ENCODE measurements around the gene PSME3. TPM values are rescaled to one million over a fixed set of nuclear protein-coding genes. Genes with fewer than 3 reads are reported as not detected.

Gene PSME3
- total RNA-seq, 1 experiment from 2014 or later = 192 TPM

DNA sequence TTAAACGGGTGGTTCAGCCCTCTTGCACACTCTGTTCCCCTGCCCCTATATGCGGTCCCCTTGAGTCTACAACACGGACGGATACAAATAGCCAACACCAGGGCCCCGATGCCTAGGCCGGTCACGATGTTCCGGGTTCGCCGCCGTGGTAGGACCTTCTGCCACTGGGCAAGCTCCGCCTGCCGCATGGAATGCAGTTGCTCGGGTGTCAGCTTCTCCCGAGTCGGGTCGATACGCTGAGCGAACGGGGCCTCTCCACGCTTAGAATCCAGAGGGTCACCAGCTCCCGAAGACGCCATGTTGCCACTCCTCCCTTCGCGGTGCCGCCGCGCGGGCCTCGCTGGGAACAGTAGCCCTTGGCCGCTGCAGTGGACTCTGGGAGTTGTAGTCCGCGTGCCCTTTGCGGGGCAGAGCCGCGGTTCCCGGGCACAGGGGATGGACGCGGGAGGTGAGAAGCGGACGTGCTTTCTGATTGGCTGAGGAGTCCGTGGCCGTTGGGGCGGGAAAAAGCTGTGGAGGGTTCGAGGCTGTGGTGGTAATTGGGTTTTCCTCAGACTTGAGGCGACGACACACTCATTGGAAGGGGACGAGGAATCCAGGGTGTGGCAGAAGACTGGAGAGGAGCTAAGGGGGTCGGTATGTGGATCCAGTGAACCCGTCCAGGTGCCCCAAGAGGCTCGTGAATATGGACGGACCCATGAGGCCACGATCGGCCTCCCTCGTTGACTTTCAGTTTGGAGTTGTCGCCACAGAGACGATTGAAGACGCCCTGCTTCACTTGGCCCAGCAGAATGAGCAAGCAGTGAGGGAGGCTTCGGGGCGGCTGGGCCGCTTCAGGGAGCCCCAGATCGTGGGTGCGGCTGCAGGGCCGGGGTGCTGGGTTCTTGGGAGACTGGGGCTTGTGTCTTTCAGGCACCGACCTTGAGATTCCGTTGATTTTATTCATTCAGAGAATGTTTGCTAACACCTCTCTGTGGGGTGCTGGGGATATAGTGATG, 34.5 kb upstream of the PSME3 start, which contains the start of the genes CNTD1 and COA3 (continued):
- TF ChIP-seq E2F4 (CRISPR knock-in tag; IDR thresholded peaks at IDR 0.05; ENCODE audit: borderline replicate concordance, low read depth) = peak; percentile 82; the same call in 1 of the 2 replicates
- no peak for TF ChIP-seq ATF3 (CRISPR knock-in tag; conservative IDR thresholded peaks at IDR 0.05)
- no peak for TF ChIP-seq ZNF121 (CRISPR knock-in tag; IDR thresholded peaks at IDR 0.05)
- TF ChIP-seq ZBTB21 (CRISPR knock-in tag; IDR thresholded peaks at IDR 0.05; ENCODE audit: borderline replicate concordance) = no peak
- TF ChIP-seq GABPB1 (CRISPR knock-in tag; IDR thresholded peaks at IDR 0.05) = peak; percentile 80
- TF ChIP-seq E2F1 (CRISPR knock-in tag; IDR thresholded peaks at IDR 0.05) = peak; percentile 94; the same call in 1 of the 2 replicates
- TF ChIP-seq, protein P1, sequence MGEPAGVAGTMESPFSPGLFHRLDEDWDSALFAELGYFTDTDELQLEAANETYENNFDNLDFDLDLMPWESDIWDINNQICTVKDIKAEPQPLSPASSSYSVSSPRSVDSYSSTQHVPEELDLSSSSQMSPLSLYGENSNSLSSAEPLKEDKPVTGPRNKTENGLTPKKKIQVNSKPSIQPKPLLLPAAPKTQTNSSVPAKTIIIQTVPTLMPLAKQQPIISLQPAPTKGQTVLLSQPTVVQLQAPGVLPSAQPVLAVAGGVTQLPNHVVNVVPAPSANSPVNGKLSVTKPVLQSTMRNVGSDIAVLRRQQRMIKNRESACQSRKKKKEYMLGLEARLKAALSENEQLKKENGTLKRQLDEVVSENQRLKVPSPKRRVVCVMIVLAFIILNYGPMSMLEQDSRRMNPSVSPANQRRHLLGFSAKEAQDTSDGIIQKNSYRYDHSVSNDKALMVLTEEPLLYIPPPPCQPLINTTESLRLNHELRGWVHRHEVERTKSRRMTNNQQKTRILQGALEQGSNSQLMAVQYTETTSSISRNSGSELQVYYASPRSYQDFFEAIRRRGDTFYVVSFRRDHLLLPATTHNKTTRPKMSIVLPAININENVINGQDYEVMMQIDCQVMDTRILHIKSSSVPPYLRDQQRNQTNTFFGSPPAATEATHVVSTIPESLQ (CRISPR knock-in tag; IDR thresholded peaks at IDR 0.05) = no peak
- peak; percentile 93 for TF ChIP-seq FOXK1 (CRISPR knock-in tag; IDR thresholded peaks at IDR 0.05)
- TF ChIP-seq NR3C1 (CRISPR knock-in tag; conservative IDR thresholded peaks at IDR 0.05; ENCODE audit: low read depth) = no peak
- TF ChIP-seq, protein P2, sequence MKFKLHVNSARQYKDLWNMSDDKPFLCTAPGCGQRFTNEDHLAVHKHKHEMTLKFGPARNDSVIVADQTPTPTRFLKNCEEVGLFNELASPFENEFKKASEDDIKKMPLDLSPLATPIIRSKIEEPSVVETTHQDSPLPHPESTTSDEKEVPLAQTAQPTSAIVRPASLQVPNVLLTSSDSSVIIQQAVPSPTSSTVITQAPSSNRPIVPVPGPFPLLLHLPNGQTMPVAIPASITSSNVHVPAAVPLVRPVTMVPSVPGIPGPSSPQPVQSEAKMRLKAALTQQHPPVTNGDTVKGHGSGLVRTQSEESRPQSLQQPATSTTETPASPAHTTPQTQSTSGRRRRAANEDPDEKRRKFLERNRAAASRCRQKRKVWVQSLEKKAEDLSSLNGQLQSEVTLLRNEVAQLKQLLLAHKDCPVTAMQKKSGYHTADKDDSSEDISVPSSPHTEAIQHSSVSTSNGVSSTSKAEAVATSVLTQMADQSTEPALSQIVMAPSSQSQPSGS (CRISPR knock-in tag; IDR thresholded peaks at IDR 0.05; ENCODE audit: borderline replicate concordance, low read depth) = no peak
- peak; percentile 68; the same call in 1 of the 2 replicates for TF ChIP-seq NR2C2 (CRISPR knock-in tag; IDR thresholded peaks at IDR 0.05)
- TF ChIP-seq MYBL2 (CRISPR knock-in tag; IDR thresholded peaks at IDR 0.05) = peak; percentile 98
- no peak for TF ChIP-seq ZNF532 (CRISPR knock-in tag; IDR thresholded peaks at IDR 0.05; ENCODE audit: borderline replicate concordance)
- TF ChIP-seq GTF2I (CRISPR knock-in tag; conservative IDR thresholded peaks at IDR 0.05) = no peak
- TF ChIP-seq, protein P3, sequence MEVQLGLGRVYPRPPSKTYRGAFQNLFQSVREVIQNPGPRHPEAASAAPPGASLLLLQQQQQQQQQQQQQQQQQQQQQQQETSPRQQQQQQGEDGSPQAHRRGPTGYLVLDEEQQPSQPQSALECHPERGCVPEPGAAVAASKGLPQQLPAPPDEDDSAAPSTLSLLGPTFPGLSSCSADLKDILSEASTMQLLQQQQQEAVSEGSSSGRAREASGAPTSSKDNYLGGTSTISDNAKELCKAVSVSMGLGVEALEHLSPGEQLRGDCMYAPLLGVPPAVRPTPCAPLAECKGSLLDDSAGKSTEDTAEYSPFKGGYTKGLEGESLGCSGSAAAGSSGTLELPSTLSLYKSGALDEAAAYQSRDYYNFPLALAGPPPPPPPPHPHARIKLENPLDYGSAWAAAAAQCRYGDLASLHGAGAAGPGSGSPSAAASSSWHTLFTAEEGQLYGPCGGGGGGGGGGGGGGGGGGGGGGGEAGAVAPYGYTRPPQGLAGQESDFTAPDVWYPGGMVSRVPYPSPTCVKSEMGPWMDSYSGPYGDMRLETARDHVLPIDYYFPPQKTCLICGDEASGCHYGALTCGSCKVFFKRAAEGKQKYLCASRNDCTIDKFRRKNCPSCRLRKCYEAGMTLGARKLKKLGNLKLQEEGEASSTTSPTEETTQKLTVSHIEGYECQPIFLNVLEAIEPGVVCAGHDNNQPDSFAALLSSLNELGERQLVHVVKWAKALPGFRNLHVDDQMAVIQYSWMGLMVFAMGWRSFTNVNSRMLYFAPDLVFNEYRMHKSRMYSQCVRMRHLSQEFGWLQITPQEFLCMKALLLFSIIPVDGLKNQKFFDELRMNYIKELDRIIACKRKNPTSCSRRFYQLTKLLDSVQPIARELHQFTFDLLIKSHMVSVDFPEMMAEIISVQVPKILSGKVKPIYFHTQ (CRISPR knock-in tag; IDR thresholded peaks at IDR 0.05) = no peak
- TF ChIP-seq, protein P4, sequence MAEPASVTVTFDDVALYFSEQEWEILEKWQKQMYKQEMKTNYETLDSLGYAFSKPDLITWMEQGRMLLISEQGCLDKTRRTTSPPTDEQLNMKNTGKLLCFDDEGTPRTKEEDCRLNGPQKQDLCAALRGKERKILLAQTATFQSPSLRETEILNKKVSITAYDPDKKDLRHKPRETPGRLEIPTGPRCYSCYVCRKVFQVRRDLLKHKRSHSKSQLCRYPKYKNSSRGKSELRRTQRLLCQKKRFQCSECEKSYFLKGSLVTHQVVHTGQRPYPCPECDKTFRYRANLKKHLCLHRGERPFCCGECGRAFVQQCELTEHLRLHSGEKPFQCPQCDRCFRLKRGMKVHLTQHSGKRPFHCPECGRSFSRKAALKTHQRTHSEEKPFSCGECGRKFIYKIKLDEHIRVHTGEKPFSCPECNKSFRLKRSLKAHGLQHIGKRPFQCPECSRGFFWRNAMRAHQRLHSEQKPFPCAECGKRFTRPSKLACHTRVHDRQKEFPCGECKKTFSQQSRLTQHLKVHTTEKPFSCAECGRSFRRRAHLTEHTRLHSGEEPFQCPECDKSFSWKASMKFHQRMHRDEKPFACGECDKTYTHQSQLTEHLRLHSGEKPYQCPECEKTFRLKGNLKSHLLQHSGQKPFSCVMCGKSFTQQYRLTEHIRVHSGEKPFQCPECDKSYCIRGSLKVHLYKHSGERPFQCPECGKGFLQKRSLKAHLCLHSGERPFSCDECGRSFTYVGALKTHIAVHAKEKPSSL (CRISPR knock-in tag; conservative IDR thresholded peaks at IDR 0.05) = no peak
- TF ChIP-seq HMGXB4 (CRISPR knock-in tag; IDR thresholded peaks at IDR 0.05) = peak; percentile 78
- TF ChIP-seq, protein P5, sequence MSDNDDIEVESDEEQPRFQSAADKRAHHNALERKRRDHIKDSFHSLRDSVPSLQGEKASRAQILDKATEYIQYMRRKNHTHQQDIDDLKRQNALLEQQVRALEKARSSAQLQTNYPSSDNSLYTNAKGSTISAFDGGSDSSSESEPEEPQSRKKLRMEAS (CRISPR knock-in tag; IDR thresholded peaks at IDR 0.05) = peak; percentile 100

All from WTC11 (cell line).